ENCODE results near the gene NSMCE1. TPM values are rescaled to one million over a fixed set of nuclear protein-coding genes. Genes with fewer than 3 reads are reported as not detected.
A peak's percentile ranks its signal among the peaks of the same experiment; 100 is the strongest.

NSMCE1 gene
- total and polyA plus RNA-seq, 4 experiments from 2014 or later: 66.6 to 202 (median 106) TPM

DNA sequence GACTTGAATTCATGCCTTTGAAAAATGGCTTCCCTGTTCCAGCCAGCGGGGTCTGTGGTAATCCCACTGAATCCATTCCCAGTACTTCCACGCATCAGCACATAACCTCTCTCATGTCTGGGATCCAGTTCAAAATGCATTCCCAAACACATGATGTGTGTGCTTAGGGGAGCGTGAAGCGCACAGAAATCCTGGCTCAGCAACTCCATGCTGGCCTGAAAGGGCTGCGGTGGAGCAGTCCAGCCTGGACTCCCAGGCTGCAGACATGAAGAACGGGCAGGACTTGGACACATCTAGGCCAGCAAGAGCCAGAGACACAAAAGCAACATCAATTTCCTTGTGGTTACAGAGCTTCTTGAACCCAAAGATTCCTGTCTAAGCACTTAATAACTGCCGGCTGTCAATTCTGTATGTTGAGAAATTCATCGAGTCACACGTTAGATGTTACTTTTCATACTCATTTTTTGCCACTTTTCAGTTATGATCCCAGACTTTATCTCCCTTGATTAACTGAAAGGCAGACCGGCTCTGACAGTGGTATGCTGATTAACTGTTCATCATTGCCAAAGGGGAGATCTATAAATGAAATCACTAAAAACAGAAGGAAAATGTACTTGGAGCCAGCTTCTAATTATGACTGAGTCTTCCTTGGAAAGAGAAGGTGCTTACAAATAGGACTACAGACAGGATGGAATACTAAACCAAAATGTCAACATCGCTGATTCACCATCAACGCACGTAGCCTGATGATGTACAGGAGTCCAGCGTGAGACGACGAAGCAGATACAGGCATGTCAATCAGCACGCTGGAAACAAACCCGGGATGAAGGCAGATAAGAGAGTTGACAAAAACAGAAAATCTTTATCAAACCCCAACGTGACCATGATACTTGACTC lies 23.0 kb downstream of the NSMCE1 start:
- Mint-ChIP-seq H3K4me3 (peak overlapping the region in 7 of 8 donors; percentile 6 to 64 (median 58)), H3K4me1 (peaks cover 42 to 71% (median 58%) of the 10 kb centered on the region in 4 donors)

DNA sequence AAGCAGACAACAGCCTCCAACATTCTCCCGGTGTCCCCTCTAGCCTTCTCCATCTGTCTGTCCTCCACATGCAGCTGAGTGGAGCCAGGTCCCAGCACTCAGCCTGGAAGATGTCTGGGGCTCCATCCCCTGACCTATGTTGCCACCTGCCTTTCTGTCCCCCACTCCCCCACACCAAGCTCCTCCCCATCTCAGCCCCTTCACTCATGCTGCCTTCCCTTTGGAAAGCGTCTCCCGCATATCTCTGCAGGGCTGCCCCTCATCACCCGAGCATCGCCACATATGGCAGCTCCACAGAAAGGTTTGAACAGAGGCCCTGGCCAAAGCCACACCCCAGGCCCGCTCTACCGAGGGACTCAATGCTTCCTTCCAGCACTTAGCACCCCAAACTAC lies 24.2 kb downstream of the NSMCE1 start:
- peaks cover 42 to 80% (median 65%) of the 10 kb centered on the region in 4 donors for H3K4me1 Mint-ChIP-seq
- CTCF ChIA-PET (ENCODE audit: partially characterized antibody): interaction anchor here (0.6 to 2.7 kb wide), 3 partner anchors 10 to 123 kb away, joined by 3 to 21 read pairs (median 3); no protein-coding TSS in a partner anchor
- H3K27me3 Mint-ChIP-seq: no peaks in the 10 kb centered on the region
- no peak for DNase-seq
- Histone ChIP-seq H3K27ac (ENCODE audit: low read depth, low read length) (no peak overlapping the region), H3K27me3 (ENCODE audit: insufficient read depth, low read length) (no peaks in the 10 kb centered on the region), H3K4me1 (ENCODE audit: insufficient read depth, low read length) (peaks cover 47% of the 10 kb centered on the region), H3K4me3 (ENCODE audit: low read length in 2 of 2) (no peak overlapping the region), H3K36me3 (ENCODE audit: insufficient read depth, low read length) (no peaks in the 10 kb centered on the region), H3K9me3 (ENCODE audit: control insufficient read depth in 1 of 2, low read length in 2 of 2) (no peaks in the 10 kb centered on the region)
- H3K9me3 Mint-ChIP-seq: no peaks in the 10 kb centered on the region
- POLR2A ChIA-PET (ENCODE audit: partially characterized antibody): interaction anchor here (1.2 to 4.6 kb wide), 2 partner anchors 9 to 73 kb away, joined by 3 to 30 read pairs; no protein-coding TSS in a partner anchor
- peak overlapping the region in 6 of 7 donors; percentile 48 to 91 (median 86) for H3K27ac Mint-ChIP-seq
- peaks cover 17% of the 10 kb centered on the region in 2 donors for H3K36me3 Mint-ChIP-seq
- intact Hi-C loops (cut with micrococcal nuclease): no loop called here
- peak overlapping the region in 5 of 8 donors; percentile 5 to 54 (median 22) for H3K4me3 Mint-ChIP-seq

More for the DNA sequence above, 23.0 kb downstream of the NSMCE1 start:
- Histone ChIP-seq H3K9me3 (ENCODE audit: control insufficient read depth in 1 of 2, low read length in 2 of 2) (no peaks in the 10 kb centered on the region), H3K4me1 (ENCODE audit: insufficient read depth, low read length) (peaks cover 39% of the 10 kb centered on the region), H3K36me3 (ENCODE audit: insufficient read depth, low read length) (no peaks in the 10 kb centered on the region), H3K4me3 (ENCODE audit: low read length in 2 of 2) (no peak overlapping the region), H3K27ac (ENCODE audit: low read depth, low read length) (no peak overlapping the region), H3K27me3 (ENCODE audit: insufficient read depth, low read length) (no peaks in the 10 kb centered on the region)
- ChIA-PET CTCF (ENCODE audit: partially characterized antibody) (interaction anchor here (1.4 kb wide), 1 partner anchor 9 kb away, joined by 4 read pairs; no protein-coding TSS in a partner anchor), POLR2A (ENCODE audit: partially characterized antibody) (interaction anchor here (4.6 kb wide), 1 partner anchor 10 kb away, joined by 30 read pairs; no protein-coding TSS in a partner anchor)
- Mint-ChIP-seq H3K27ac (peak overlapping the region in 6 of 7 donors; percentile 60 to 91 (median 74)), H3K27me3 (no peaks in the 10 kb centered on the region), H3K36me3 (peaks cover 17 to 25% of the 10 kb centered on the region in 2 donors), H3K9me3 (no peaks in the 10 kb centered on the region)
- DNase-seq: peak in 1 of 5 donors; percentile 50
- intact Hi-C loops (cut with micrococcal nuclease): no loop called here

DNA sequence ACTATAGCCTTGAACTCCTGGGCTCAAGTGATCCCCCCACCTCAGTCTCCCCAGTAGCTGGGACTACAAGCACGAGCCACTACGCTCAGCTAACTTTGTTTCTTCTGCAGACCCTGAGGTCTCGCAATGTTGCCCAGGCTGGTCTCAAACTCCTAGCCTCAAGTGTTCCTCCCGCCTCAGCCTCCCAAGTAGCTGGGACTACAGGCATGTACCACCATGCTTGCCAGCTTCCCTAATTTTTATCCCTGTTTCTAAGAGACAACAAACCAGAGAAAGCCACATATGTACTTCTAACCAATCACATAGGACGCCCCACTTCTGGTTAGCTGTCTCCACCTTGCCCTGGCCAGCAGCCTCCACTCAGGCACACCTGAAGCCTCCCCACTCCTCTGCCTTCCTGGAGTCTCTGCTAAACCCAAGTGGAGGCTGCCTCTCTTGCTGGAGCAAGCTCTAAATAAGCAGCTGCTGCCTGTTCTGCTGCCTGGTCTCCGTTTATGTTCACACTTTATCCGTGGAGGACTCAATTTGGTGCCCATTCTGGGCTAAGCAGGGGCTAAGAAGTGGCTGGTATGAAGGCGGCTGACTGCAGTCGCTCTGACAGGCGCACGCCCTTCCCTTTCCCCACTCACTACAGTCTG lies 24.7 kb downstream of the NSMCE1 start:
- Mint-ChIP-seq H3K9me3 (no peaks in the 10 kb centered on the region), H3K27ac (peak overlapping the region in 6 of 7 donors; percentile 61 to 91 (median 86)), H3K4me1 (peaks cover 45 to 85% (median 70%) of the 10 kb centered on the region in 4 donors), H3K4me3 (peak overlapping the region in 5 of 8 donors; percentile 14 to 54 (median 28)), H3K27me3 (no peaks in the 10 kb centered on the region), H3K36me3 (peaks cover 16 to 17% of the 10 kb centered on the region in 2 donors)
- ChIA-PET CTCF (ENCODE audit: partially characterized antibody) (interaction anchor here (0.6 to 4.0 kb wide), 6 partner anchors 9 to 124 kb away, joined by 3 to 21 read pairs (median 3); no protein-coding TSS in a partner anchor), POLR2A (ENCODE audit: partially characterized antibody) (interaction anchor here (0.7 to 4.6 kb wide), 4 partner anchors 8 to 74 kb away, joined by 3 to 30 read pairs (median 4); no protein-coding TSS in a partner anchor)
- no peaks in the 10 kb centered on the region for H3K36me3 ChIP-seq (ENCODE audit: insufficient read depth, low read length)
- DNase-seq: no peak
- H3K4me1 ChIP-seq (ENCODE audit: insufficient read depth, low read length): peaks cover 53% of the 10 kb centered on the region
- no peak overlapping the region for H3K27ac ChIP-seq (ENCODE audit: low read depth, low read length)
- no peaks in the 10 kb centered on the region for H3K9me3 ChIP-seq (ENCODE audit: control insufficient read depth in 1 of 2, low read length in 2 of 2)
- H3K4me3 ChIP-seq (ENCODE audit: low read length in 2 of 2): no peak overlapping the region
- intact Hi-C loops (cut with micrococcal nuclease): no loop called here
- no peaks in the 10 kb centered on the region for H3K27me3 ChIP-seq (ENCODE audit: insufficient read depth, low read length)

DNA sequence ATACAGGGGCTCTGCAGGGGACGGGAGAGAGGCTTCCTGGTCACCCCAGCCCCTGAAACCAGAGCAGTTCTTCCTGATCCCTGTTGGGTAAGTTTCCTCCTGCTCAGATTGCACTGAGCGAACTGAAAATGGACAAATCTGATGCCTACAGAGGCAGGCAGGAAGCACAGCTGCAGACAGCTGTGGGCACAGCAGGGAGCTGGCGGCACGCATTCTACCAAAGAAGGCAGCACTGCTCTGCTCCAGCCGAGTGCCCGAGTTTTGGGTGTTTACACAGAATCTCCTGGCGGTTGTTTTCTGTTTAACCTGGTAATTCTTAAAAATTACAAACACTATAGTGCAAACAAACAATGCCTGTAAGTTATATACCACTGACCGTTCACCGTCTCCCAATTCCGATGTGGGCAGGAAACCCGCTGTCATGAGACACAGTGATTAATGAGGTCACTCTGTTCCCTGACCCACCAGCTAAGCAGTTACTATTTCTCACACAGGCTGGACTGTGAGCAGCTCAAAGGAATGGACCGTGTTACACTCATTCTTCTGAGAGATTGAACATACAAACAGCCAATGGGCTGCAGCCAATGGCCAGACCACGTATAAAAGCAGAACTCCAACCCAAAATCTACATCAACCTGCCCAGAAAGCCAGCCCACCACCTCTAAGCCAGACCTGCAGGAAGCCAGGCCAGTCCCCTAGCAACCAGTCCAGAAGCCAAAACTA lies 25.5 kb downstream of the NSMCE1 start:
- DNase-seq: peak in 2 of 5 donors; percentile 33 to 37

DNA sequence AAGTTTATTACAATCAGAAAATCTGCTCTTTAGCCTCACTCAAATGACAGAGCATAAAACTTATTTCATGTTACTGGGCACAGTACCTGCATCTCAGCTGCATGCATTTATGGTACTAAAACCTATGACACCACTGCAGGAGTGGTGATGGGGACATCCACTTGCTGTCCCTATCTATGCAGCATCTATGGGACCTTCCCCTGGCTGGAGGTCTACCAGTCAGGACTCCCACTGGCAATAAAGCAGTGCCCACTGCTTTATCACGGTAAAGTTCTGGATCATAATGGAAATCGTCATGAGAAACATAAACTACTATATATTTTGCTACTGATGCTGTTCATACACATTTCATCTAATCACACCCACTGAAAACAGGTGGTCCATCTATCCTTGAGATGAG lies 26.2 kb downstream of the NSMCE1 start:
- Histone ChIP-seq H3K4me3 (ENCODE audit: low read length in 2 of 2) (no peak overlapping the region), H3K36me3 (ENCODE audit: insufficient read depth, low read length) (no peaks in the 10 kb centered on the region), H3K4me1 (ENCODE audit: insufficient read depth, low read length) (peaks cover 67% of the 10 kb centered on the region), H3K27me3 (ENCODE audit: insufficient read depth, low read length) (no peaks in the 10 kb centered on the region), H3K27ac (ENCODE audit: low read depth, low read length) (no peak overlapping the region), H3K9me3 (ENCODE audit: control insufficient read depth in 1 of 2, low read length in 2 of 2) (no peaks in the 10 kb centered on the region)
- Mint-ChIP-seq H3K4me3 (peak overlapping the region in 5 of 8 donors; percentile 52 to 71 (median 63)), H3K36me3 (peaks cover 11 to 13% of the 10 kb centered on the region in 2 donors), H3K27me3 (no peaks in the 10 kb centered on the region), H3K9me3 (no peaks in the 10 kb centered on the region), H3K27ac (peak overlapping the region; percentile 53 to 91 (median 85)), H3K4me1 (peaks cover 58 to 95% (median 79%) of the 10 kb centered on the region in 4 donors)
- intact Hi-C loops (cut with micrococcal nuclease): no loop called here
- CTCF ChIA-PET (ENCODE audit: partially characterized antibody): interaction anchor here (1.5 to 4.0 kb wide), 3 partner anchors 8 to 126 kb away, joined by 5 to 21 read pairs (median 16); no protein-coding TSS in a partner anchor
- DNase-seq: no peak
- POLR2A ChIA-PET (ENCODE audit: partially characterized antibody): interaction anchor here (0.7 to 3.1 kb wide), 6 partner anchors 11 to 162 kb away, joined by 3 to 9 read pairs (median 4); partner anchors contain the start of gene NSMCE1

More for the DNA sequence above, 25.5 kb downstream of the NSMCE1 start:
- Histone ChIP-seq H3K4me1 (ENCODE audit: insufficient read depth, low read length) (peaks cover 61% of the 10 kb centered on the region), H3K4me3 (ENCODE audit: low read length in 2 of 2) (no peak overlapping the region), H3K36me3 (ENCODE audit: insufficient read depth, low read length) (no peaks in the 10 kb centered on the region), H3K27me3 (ENCODE audit: insufficient read depth, low read length) (no peaks in the 10 kb centered on the region), H3K9me3 (ENCODE audit: control insufficient read depth in 1 of 2, low read length in 2 of 2) (no peaks in the 10 kb centered on the region), H3K27ac (ENCODE audit: low read depth, low read length) (peak overlapping the region; percentile 25)
- intact Hi-C loops (cut with micrococcal nuclease): no loop called here
- CTCF ChIA-PET (ENCODE audit: partially characterized antibody): interaction anchor here (1.1 to 4.0 kb wide), 5 partner anchors 8 to 125 kb away, joined by 3 to 21 read pairs (median 5); no protein-coding TSS in a partner anchor
- peaks cover 15% of the 10 kb centered on the region in 2 donors for H3K36me3 Mint-ChIP-seq
- H3K27ac Mint-ChIP-seq: peak overlapping the region; percentile 4 to 91 (median 85)
- H3K4me3 Mint-ChIP-seq: peak overlapping the region in 7 of 8 donors; percentile 52 to 82 (median 63)
- H3K9me3 Mint-ChIP-seq: no peaks in the 10 kb centered on the region
- POLR2A ChIA-PET (ENCODE audit: partially characterized antibody): interaction anchor here (0.7 to 4.6 kb wide), 6 partner anchors 7 to 161 kb away, joined by 3 to 30 read pairs (median 4); partner anchors contain the start of gene NSMCE1
- H3K4me1 Mint-ChIP-seq: peaks cover 52 to 93% (median 75%) of the 10 kb centered on the region in 4 donors
- no peaks in the 10 kb centered on the region for H3K27me3 Mint-ChIP-seq

DNA sequence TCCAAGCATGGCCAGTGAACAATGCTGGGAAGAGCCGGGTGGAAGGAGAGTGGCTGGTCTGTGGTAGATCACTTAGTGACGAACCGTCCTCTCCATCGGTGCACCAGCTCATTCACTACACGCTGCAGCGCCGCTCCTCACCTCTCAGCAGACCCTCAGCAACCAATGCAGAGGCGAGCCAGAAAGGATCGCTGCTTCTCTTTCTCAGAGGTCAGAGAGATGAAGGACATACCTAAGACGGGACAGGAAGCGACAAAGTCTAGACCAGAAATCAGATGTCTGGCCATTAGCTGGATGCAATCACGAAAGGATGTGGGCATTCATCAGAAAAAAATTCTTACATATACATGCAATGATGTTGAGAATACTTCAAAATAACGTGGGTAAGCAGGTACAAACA lies 26.9 kb downstream of the NSMCE1 start:
- Mint-ChIP-seq H3K4me1 (peaks cover 62 to 96% (median 79%) of the 10 kb centered on the region in 4 donors), H3K27me3 (no peaks in the 10 kb centered on the region), H3K36me3 (peaks cover 8 to 14% of the 10 kb centered on the region in 2 donors), H3K27ac (peak overlapping the region in 5 of 7 donors; percentile 23 to 85 (median 53)), H3K4me3 (no peak overlapping the region), H3K9me3 (no peaks in the 10 kb centered on the region)
- H3K4me1 ChIP-seq (ENCODE audit: insufficient read depth, low read length): peaks cover 72% of the 10 kb centered on the region
- no peak overlapping the region for H3K4me3 ChIP-seq (ENCODE audit: low read length in 2 of 2)
- ChIA-PET POLR2A (ENCODE audit: partially characterized antibody) (interaction anchor here (0.6 to 3.1 kb wide), 5 partner anchors 27 to 127 kb away, joined by 3 to 9 read pairs (median 4); partner anchors contain the start of gene NSMCE1), CTCF (ENCODE audit: partially characterized antibody) (interaction anchor here (0.8 to 4.0 kb wide), 3 partner anchors 11 to 126 kb away, joined by 3 to 16 read pairs (median 5); no protein-coding TSS in a partner anchor)
- DNase-seq: no peak
- no peaks in the 10 kb centered on the region for H3K27me3 ChIP-seq (ENCODE audit: insufficient read depth, low read length)
- intact Hi-C loops (cut with micrococcal nuclease): no loop called here
- H3K9me3 ChIP-seq (ENCODE audit: control insufficient read depth in 1 of 2, low read length in 2 of 2): no peaks in the 10 kb centered on the region
- no peak overlapping the region for H3K27ac ChIP-seq (ENCODE audit: low read depth, low read length)
- H3K36me3 ChIP-seq (ENCODE audit: insufficient read depth, low read length): no peaks in the 10 kb centered on the region

Data from CD4-positive, alpha-beta memory T cell (primary cell).